GM19468 (cell line): ENCODE data around the gene DSP.
A peak's percentile ranks its signal among the peaks of the same experiment; 100 is the strongest.

Experiments
- ATAC-seq: cut with Tn5 transposase; IDR thresholded peaks from one replicate; pipeline ENCODE4 v1.9.1; 2021; ENCODE audit warnings: mild to moderate bottlenecking, moderate library complexity, moderate number of reproducible peaks; ENCODE audit not compliant: unreplicated experiment; ENCODE audit errors: extremely low read depth

Gene DSP

GRCh38 chr6:7589949-7590917 lies 48.8 kb downstream of the DSP start, which contains the start of gene SNRNP48:
SNRNP48 (plus strand) TSS chr6:7590198; CDS start chr6:7590258, 60 bp downstream.
- peak; percentile 99 for ATAC-seq

- no peak for ATAC-seq
Observed at GRCh38 chr6:7590918-7591302, 49.4 kb downstream of the DSP start.

GRCh38 chr6:7591770-7592169 lies 50.3 kb downstream of the DSP start:
- no peak for ATAC-seq

- ATAC-seq, result no peak
Observed at GRCh38 chr6:7593229-7593628, 51.8 kb downstream of the DSP start.

GRCh38 chr6:7594579-7595125 lies 53.2 kb downstream of the DSP start:
- no peak for ATAC-seq

GRCh38 chr6:7604003-7604402 lies 62.5 kb downstream of the DSP start:
- ATAC-seq, result no peak

GRCh38 chr6:7604506-7604905 lies 63.0 kb downstream of the DSP start:
- no peak for ATAC-seq

- no peak for ATAC-seq
Observed at GRCh38 chr6:7615611-7616383, 74.3 kb downstream of the DSP start.

- peak; percentile 40 for ATAC-seq
Observed at GRCh38 chr6:7617801-7618764, 76.6 kb downstream of the DSP start.

- no peak for ATAC-seq
Observed at GRCh38 chr6:7621761-7622160, 80.3 kb downstream of the DSP start.

GRCh38 chr6:7624796-7625710 lies 83.6 kb downstream of the DSP start:
- ATAC-seq, result no peak

GRCh38 chr6:7628479-7628878 lies 87.0 kb downstream of the DSP start:
- no peak for ATAC-seq

GRCh38 chr6:7628909-7629308 lies 87.4 kb downstream of the DSP start:
- ATAC-seq, result no peak

GRCh38 chr6:7629321-7629720 lies 87.8 kb downstream of the DSP start:
- ATAC-seq, result no peak

- ATAC-seq, result no peak
Observed at GRCh38 chr6:7630792-7631191, 89.3 kb downstream of the DSP start.

GRCh38 chr6:7631466-7631865 lies 90.0 kb downstream of the DSP start:
- ATAC-seq, result no peak

- no peak for ATAC-seq
Observed at GRCh38 chr6:7632501-7633290, 91.2 kb downstream of the DSP start.

GRCh38 chr6:7633361-7633760 lies 91.9 kb downstream of the DSP start:
- no peak for ATAC-seq
